Left hindlimb (tissue), 1 donor: ENCODE data around the gene CERS6.

Experiments
- DNase-seq: peaks from one replicate; pipeline ENCODE4 v3.0.0-alpha.2; 2018

The CERS6 gene

GRCh38 chr2:168814939-168815907 lies 359.2 kb downstream of the CERS6 start:
- no peak for DNase-seq

GRCh38 chr2:168816369-168816768 lies 360.3 kb downstream of the CERS6 start:
- DNase-seq: no peak

- DNase-seq: no peak
Measured at GRCh38 chr2:168819050-168819715, 363.1 kb downstream of the CERS6 start.

GRCh38 chr2:168819829-168820489 lies 363.9 kb downstream of the CERS6 start:
- no peak for DNase-seq

- DNase-seq: no peak
Measured at GRCh38 chr2:168821577-168821976, 365.5 kb downstream of the CERS6 start.

GRCh38 chr2:168821992-168822391 lies 365.9 kb downstream of the CERS6 start:
- no peak for DNase-seq
